H1 (cell line): Measurements from ENCODE around the gene CNNM2. TPM values are rescaled to one million over a fixed set of nuclear protein-coding genes. Genes with fewer than 3 reads are reported as not detected.

ENCODE experiments used
- CTCF ChIA-PET: fragments of 300-600 bp; sonication (Branson Sonifier 250); formaldehyde crosslinking; loops from one replicate; lab custom pipeline; 2021; ENCODE audit not compliant: partially characterized antibody; lab: Charles Lee
- POLR2A ChIA-PET: fragments of 300-600 bp; sonication (Branson Sonifier 250); formaldehyde crosslinking; loops from one replicate; lab custom pipeline; 2021; ENCODE audit warnings: inconsistent platforms; ENCODE audit not compliant: partially characterized antibody; lab: Charles Lee
- DNase-seq, 2 experiments: peaks; one replicate each; pipeline versions ENCODE4 v3.0.0 to v3.0.0-alpha.2; 2010 to 2022; ENCODE audit warnings: low spot score in 2 of 2, low read depth in 1 of 2, mixed read lengths in 1 of 2
- FAIRE-seq: peaks from 2 replicates; lab custom pipeline; 2011; peaks lifted over from hg19 to GRCh38; lab: Jason Lieb, UNC
- H2AFZ ChIP-seq: 2 replicates; pipeline ENCODE4 v1.8.1; 2012; ENCODE audit warnings: low read length, inconsistent platforms
- H2AK5ac ChIP-seq: 2 replicates; pipeline ENCODE4 v1.6.1; 2013; ENCODE audit warnings: low read depth, low read length
- H2BK120ac ChIP-seq: replicated peaks from 2 replicates; pipeline ENCODE3; 2013; ENCODE audit warnings: low read depth, low read length, inconsistent platforms
- H2BK12ac ChIP-seq: 2 replicates; pipeline ENCODE4 v1.6.1; 2013; ENCODE audit warnings: low read depth, low read length
- H2BK15ac ChIP-seq: 2 replicates; pipeline ENCODE4 v1.6.1; 2013; ENCODE audit warnings: low read length
- H2BK20ac ChIP-seq: 2 replicates; pipeline ENCODE4 v1.6.1; 2013; ENCODE audit warnings: low read length
- H2BK5ac ChIP-seq: 2 replicates; pipeline ENCODE4 v1.6.1; 2013; ENCODE audit warnings: low read depth, low read length
- H3K14ac ChIP-seq: 2 replicates; pipeline ENCODE4 v1.6.1; 2013; ENCODE audit warnings: inconsistent platforms; ENCODE audit not compliant: insufficient read length
- H3K18ac ChIP-seq: 2 replicates; pipeline ENCODE4 v1.6.1; 2013; ENCODE audit warnings: low read length; ENCODE audit errors: extremely low read depth
- H3K23ac ChIP-seq: 2 replicates; pipeline ENCODE4 v1.6.1; 2013; ENCODE audit warnings: inconsistent platforms; ENCODE audit not compliant: insufficient read length
- H3K23me2 ChIP-seq: 2 replicates; pipeline ENCODE4 v1.6.1; 2013; ENCODE audit warnings: low read depth, low read length
- H3K27ac ChIP-seq: 2 replicates; pipeline ENCODE4 v1.6.1; 2011; ENCODE audit warnings: low read depth, low read length, inconsistent platforms
- H3K27me3 ChIP-seq, 4 experiments: replicated peaks in 1 of 4; 1 replicate in 1 of 4; 2 replicates in 3 of 4; pipeline versions ENCODE4 v1.6.1 to v1.8.1; 2011 to 2013; ENCODE audit warnings: low read length in 3 of 4, mild to moderate bottlenecking in 3 of 4, inconsistent platforms in 2 of 4, mixed read lengths in 2 of 4, moderate library complexity in 1 of 4; ENCODE audit not compliant: control insufficient read depth in 3 of 4, insufficient read depth in 3 of 4; ENCODE audit errors: extremely low read depth in 1 of 4
- H3K36me3 ChIP-seq, 4 experiments: 2 replicates each; pipeline versions ENCODE4 v1.6.1 to v1.8.1; 2011 to 2013; ENCODE audit warnings: mild to moderate bottlenecking in 4 of 4, low read length in 3 of 4, moderate library complexity in 2 of 4, control low read depth in 1 of 4, inconsistent platforms in 1 of 4; ENCODE audit not compliant: insufficient read depth in 4 of 4, control insufficient read depth in 2 of 4
- H3K4ac ChIP-seq: replicated peaks from 2 replicates; pipeline ENCODE3; 2013; ENCODE audit warnings: low read length, low read depth, mixed read lengths, inconsistent platforms; ENCODE audit not compliant: insufficient read length
- H3K4me1 ChIP-seq, 4 experiments: replicated peaks in 1 of 4; 1 replicate in 1 of 4; 2 replicates in 3 of 4; pipeline versions ENCODE4 v1.6.1 to v1.8.1; 2011 to 2013; ENCODE audit warnings: low read length in 3 of 4, inconsistent platforms in 2 of 4, mixed read lengths in 1 of 4; ENCODE audit not compliant: insufficient read depth in 4 of 4, control insufficient read depth in 3 of 4
- H3K4me2 ChIP-seq, 2 experiments: 2 replicates each; pipeline versions ENCODE4 v1.6.1 to v1.8.1; 2011 to 2013; ENCODE audit warnings: low read depth in 2 of 2, low read length in 2 of 2, control low read depth in 1 of 2, inconsistent platforms in 1 of 2, mild to moderate bottlenecking in 1 of 2; ENCODE audit not compliant: insufficient read depth in 1 of 2
- H3K4me3 ChIP-seq, 4 experiments: fragments of 200-600, 300-600 bp in 1 of 4; sonication (generic), shearing (Covaris generic), sonication (Bioruptor Twin) in 1 of 4; 2 replicates each; pipeline versions ENCODE4 v1.5.1 to v1.8.1; 2011 to 2016; ENCODE audit warnings: low read length in 4 of 4, low read depth in 3 of 4, control low read depth in 2 of 4, inconsistent platforms in 2 of 4, mild to moderate bottlenecking in 2 of 4, mixed read lengths in 1 of 4, moderate library complexity in 1 of 4; ENCODE audit not compliant: insufficient read depth in 2 of 4; ENCODE audit errors: extremely low read depth in 1 of 4
- H3K56ac ChIP-seq: replicated peaks from 2 replicates; pipeline ENCODE3; 2013; ENCODE audit warnings: low read depth, mild to moderate bottlenecking, mixed read lengths, low read length, inconsistent platforms; ENCODE audit not compliant: insufficient read length
- H3K79me1 ChIP-seq: 2 replicates; pipeline ENCODE4 v1.6.1; 2013; ENCODE audit warnings: low read depth, low read length, control low read depth
- H3K79me2 ChIP-seq, 2 experiments: 2 replicates each; pipeline versions ENCODE4 v1.6.1 to v1.8.1; 2012 to 2013; ENCODE audit warnings: low read length in 2 of 2, mild to moderate bottlenecking in 2 of 2, inconsistent platforms in 1 of 2; ENCODE audit not compliant: insufficient read depth in 2 of 2, control insufficient read depth in 1 of 2
- H3K9ac ChIP-seq, 4 experiments: replicated peaks in 1 of 4; 1 replicate in 1 of 4; 2 replicates in 3 of 4; pipeline versions ENCODE4 v1.6.1 to v1.8.1; 2011 to 2013; ENCODE audit warnings: low read depth in 3 of 4, low read length in 3 of 4, control low read depth in 2 of 4, mild to moderate bottlenecking in 2 of 4, moderate library complexity in 2 of 4, inconsistent platforms in 1 of 4; ENCODE audit errors: extremely low read depth in 1 of 4
- H3K9me3 ChIP-seq, 2 experiments: 2 replicates each; pipeline versions ENCODE4 v1.6.1 to v1.8.1; 2012 to 2013; ENCODE audit warnings: mild to moderate bottlenecking in 2 of 2, moderate library complexity in 2 of 2, control low read depth in 1 of 2, inconsistent platforms in 1 of 2, low read depth in 1 of 2, low read length in 1 of 2, mixed read lengths in 1 of 2; ENCODE audit not compliant: insufficient read depth in 2 of 2
- H4K20me1 ChIP-seq, 2 experiments: replicated peaks in 1 of 2; 2 replicates each; pipeline versions ENCODE3 to v1.8.1; 2011 to 2013; ENCODE audit warnings: inconsistent platforms in 2 of 2, low read length in 2 of 2, mild to moderate bottlenecking in 1 of 2; ENCODE audit not compliant: insufficient read depth in 2 of 2, control insufficient read depth in 1 of 2
- H4K5ac ChIP-seq: 2 replicates; pipeline ENCODE4 v1.6.1; 2013; ENCODE audit warnings: low read length, low read depth, mixed read lengths, inconsistent platforms; ENCODE audit not compliant: insufficient read length
- H4K8ac ChIP-seq: 2 replicates; pipeline ENCODE4 v1.8.0; 2013; ENCODE audit warnings: mild to moderate bottlenecking, moderate library complexity, low read length, inconsistent platforms; ENCODE audit not compliant: insufficient read depth; ENCODE audit errors: extremely low read depth
- H4K91ac ChIP-seq: replicated peaks from 2 replicates; pipeline ENCODE3; 2013; ENCODE audit warnings: low read length, mixed read lengths, inconsistent platforms; ENCODE audit not compliant: insufficient read length
- ASH2L ChIP-seq: fragments of 200-600, 300-600 bp; sonication (generic); IDR thresholded peaks from one replicate; pipeline ENCODE4 v1.7.1; 2017; ENCODE audit warnings: low read length
- BACH1 ChIP-seq: IDR thresholded peaks from 2 replicates; pipeline ENCODE4 v1.6.1; 2012; ENCODE audit warnings: low read length, improper control_type of control experiment
- BRCA1 ChIP-seq: IDR thresholded peaks from 2 replicates; pipeline ENCODE4 v1.6.1; 2012; ENCODE audit warnings: low read depth, low read length, improper control_type of control experiment
- CBX5 ChIP-seq: fragments of 300-800, 300-1000 bp; sonication (generic); IDR thresholded peaks from 2 replicates; pipeline ENCODE4 v1.7.1; 2016; ENCODE audit warnings: antibody characterized with exemption, low read length, low read depth
- CHD1 ChIP-seq: IDR thresholded peaks from 2 replicates; pipeline ENCODE4 v1.6.1; 2012; ENCODE audit warnings: low read depth, low read length, improper control_type of control experiment
- EZH2 ChIP-seq: fragments of 200-600 bp; sonication (generic); IDR thresholded peaks from 2 replicates; pipeline ENCODE4 v1.7.1; 2012; ENCODE audit warnings: low read depth, mild to moderate bottlenecking, moderate library complexity, low read length, inconsistent platforms; ENCODE audit not compliant: severe bottlenecking
- HDAC2 ChIP-seq, 2 experiments: fragments of 300-600 bp in 1 of 2; sonication (generic) in 1 of 2; IDR thresholded peaks; 2 replicates each; pipeline ENCODE4 v1.6.1; 2011 to 2012; ENCODE audit warnings: low read depth in 2 of 2, low read length in 2 of 2, mild to moderate bottlenecking in 2 of 2, moderate library complexity in 2 of 2, borderline replicate concordance in 1 of 2, inconsistent platforms in 1 of 2
- HDAC6 ChIP-seq: IDR thresholded peaks from one replicate; pipeline ENCODE4 v1.7.1; 2012; ENCODE audit warnings: low read depth, mild to moderate bottlenecking, inconsistent platforms, low read length, moderate library complexity
- JUND ChIP-seq: IDR thresholded peaks from 2 replicates; pipeline ENCODE4 v1.6.1; 2011; ENCODE audit warnings: mild to moderate bottlenecking, improper control_type of control experiment, low read length
- KDM4A ChIP-seq: IDR thresholded peaks from one replicate; pipeline ENCODE4 v1.7.1; 2012; ENCODE audit warnings: low read depth, mild to moderate bottlenecking, moderate library complexity, low read length, inconsistent platforms; ENCODE audit not compliant: severe bottlenecking
- POU5F1 ChIP-seq: IDR thresholded peaks from 2 replicates; pipeline ENCODE4 v1.6.1; 2011; ENCODE audit warnings: low read depth, mild to moderate bottlenecking, low read length, moderate library complexity
- RBBP5 ChIP-seq: IDR thresholded peaks from 2 replicates; pipeline ENCODE4 v1.7.1; 2012; ENCODE audit warnings: low read depth, mild to moderate bottlenecking, inconsistent platforms, low read length, moderate library complexity, borderline replicate concordance
- SIN3A ChIP-seq, 2 experiments: IDR thresholded peaks in 1 of 2; conservative IDR thresholded peaks in 1 of 2; 2 replicates each; pipeline ENCODE4 v1.6.1; 2011 to 2012; ENCODE audit warnings: low read length in 2 of 2, improper control_type of control experiment in 1 of 2, low read depth in 1 of 2, mild to moderate bottlenecking in 1 of 2
- SIRT6 ChIP-seq: IDR thresholded peaks from one replicate; pipeline ENCODE4 v1.7.1; 2012; ENCODE audit warnings: low read length, inconsistent platforms
- TAF7 ChIP-seq: optimal IDR thresholded peaks from 2 replicates; pipeline ENCODE3; 2011; ENCODE audit warnings: low read depth, mild to moderate bottlenecking, inconsistent platforms, low read length, moderate library complexity, borderline replicate concordance
- WGBS, 2 experiments: shearing (Covaris generic) in 1 of 2; methylation state at CpG; one replicate each; pipeline versions ENCODE4 v1.1.6 to v1.1.7; 2013 to 2015; ENCODE audit warnings: low lambda C conversion rate in 2 of 2, mixed read lengths in 2 of 2, inconsistent platforms in 1 of 2, low coverage in 1 of 2, missing lambda C conversion rate in 1 of 2; ENCODE audit not compliant: insufficient replicate concordance in 2 of 2, insufficient coverage in 1 of 2, insufficient read length in 1 of 2; ENCODE audit errors: extremely low coverage in 1 of 2, missing lambda C conversion rate in 1 of 2; 5-methylcytosine and 5-hydroxymethylcytosine counted together
- polyA plus RNA-seq, 7 experiments: library from polyadenylated mRNA; depleted of rRNA in 3 of 7; stranded (reverse) in 5 of 7; unstranded in 2 of 7; fragments of >200 nt in 5 of 7; fragments of 200-250 nt in 2 of 7; gene quantifications; 1 replicate in 5 of 7; 2 replicates in 1 of 7; 4 replicates in 1 of 7; pipeline versions ENCODE4 v1.2.1 to v1.2.3, GENCODE V29; 2011 to 2013; ENCODE audit warnings: missing spikeins in 2 of 7, mixed read lengths in 2 of 7
- total RNA-seq: library from RNA; stranded (reverse); fragmentation: NEBNext Ultra II Directional; extraction: Animal tissue kit (Norgen Biotek cat#: 25700); gene quantifications from 2 replicates; pipeline ENCODE4 v1.2.1, GENCODE V29; 2021

The CNNM2 gene
- total and polyA plus RNA-seq, 2 of the 8 experiments (the other 6 are each of a cell fraction or from before 2014, with no cell fraction given): 7.3 to 23.6 TPM

DNA sequence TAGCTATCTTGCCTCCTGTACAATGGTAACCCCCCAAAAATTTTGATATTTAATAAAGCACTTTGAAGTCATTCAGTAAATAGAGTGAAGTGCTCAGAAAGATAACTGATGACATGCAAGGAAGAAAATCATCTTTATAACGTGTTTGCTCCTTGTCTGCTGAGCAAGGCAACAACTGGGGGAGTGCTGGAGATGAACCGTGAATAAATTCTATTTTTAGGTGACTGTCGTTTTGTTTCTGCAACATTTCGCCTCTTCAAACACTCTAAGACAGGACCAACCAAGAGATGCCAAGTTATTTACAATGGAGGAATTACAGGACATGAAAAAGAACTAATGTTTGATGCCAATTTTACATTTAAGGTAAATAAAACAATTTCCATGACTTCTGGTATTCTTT, 39.5 kb upstream of the CNNM2 start:
- Histone ChIP-seq H3K23ac (no peak overlapping the region), H3K23me2 (no peaks in the 10 kb centered on the region), H2BK20ac (no peak overlapping the region), H4K8ac (no peak overlapping the region), H3K27ac (no peak overlapping the region), H3K36me3 (peaks cover 3 to 11% (median 5%) of the 10 kb centered on the region in 4 experiments; a peak in 5 of 8 replicates), H2BK15ac (no peak overlapping the region), H3K9ac (no peak overlapping the region), H3K4ac (no peak overlapping the region), H4K91ac (no peak overlapping the region), H3K56ac (no peak overlapping the region), H3K4me1 (no peaks in the 10 kb centered on the region), H3K4me2 (no peak overlapping the region), H3K79me2 (no peaks in the 10 kb centered on the region), H4K20me1 (peaks cover 0 to 1% of the 10 kb centered on the region in 2 experiments), H2AK5ac (no peak overlapping the region), H3K9me3 (no peaks in the 10 kb centered on the region), H3K14ac (no peak overlapping the region), H3K27me3 (no peaks in the 10 kb centered on the region), H3K4me3 (no peak overlapping the region), H2BK12ac (no peak overlapping the region), H3K18ac (no peak overlapping the region), H4K5ac (no peak overlapping the region), H2AFZ (no peak overlapping the region), H2BK5ac (no peak overlapping the region), H3K79me1 (no peaks in the 10 kb centered on the region), H2BK120ac (no peak overlapping the region)
- FAIRE-seq (no peak), DNase-seq (no peak)
- 95% methylated on average over 4 of the region's 4 CpGs; no CpG with 5 or more reads in 1 of the 2 experiments for WGBS, 2 experiments
- POLR2A ChIA-PET: interaction anchor here (1.3 kb wide), 1 partner anchor 13 kb away, joined by 3 read pairs; no protein-coding TSS in a partner anchor
- CTCF ChIA-PET: no interaction called here
- TF ChIP-seq BRCA1 (no peak), TAF7 (no peak), SIN3A (conservative IDR thresholded peaks at IDR 0.05 in 1 of 2, IDR thresholded peaks at IDR 0.05 in 1 of 2; ENCODE audit: low read depth in 1 of 2, low read length in 2 of 2) (no peak), ASH2L (no peak), CHD1 (no peak), JUND (no peak), EZH2 (no peak), POU5F1 (no peak), RBBP5 (no peak), BACH1 (no peak), CBX5 (no peak), HDAC2 (IDR thresholded peaks at IDR 0.05; ENCODE audit: borderline replicate concordance in 1 of 2, low read depth in 2 of 2, low read length in 2 of 2) (no peak), SIRT6 (no peak), HDAC6 (no peak), KDM4A (no peak)
